Measurements from ENCODE around the gene ADGRG6.
"Not testable (repeated sequence)": the region's sequence is repeated elsewhere in the genome, so short reads cannot be mapped to it uniquely, and the experiment has no call there.

The ADGRG6 gene

DNA sequence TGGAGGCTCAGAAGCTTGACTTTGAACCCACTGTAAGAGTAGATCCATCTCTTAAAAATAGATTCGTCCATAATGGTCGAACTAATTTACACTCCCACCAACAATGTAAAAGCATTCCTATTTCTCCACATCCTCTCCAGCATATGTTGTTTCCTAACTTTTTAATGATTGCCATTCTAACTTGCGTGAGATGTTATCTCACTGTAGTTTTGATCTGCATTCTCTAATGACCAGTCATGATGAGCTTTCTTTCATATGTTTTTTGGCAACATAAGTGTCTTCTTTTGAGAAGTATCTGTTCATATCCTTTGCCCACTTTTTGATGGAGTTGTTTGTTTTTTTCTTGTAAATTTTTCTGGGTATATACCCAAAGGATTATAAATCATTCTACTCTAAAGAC is 44.4 kb downstream of the ADGRG6 start:
- not testable (repeated sequence) for DNase-seq (ENCODE audit: low read depth in 2 of 2)

DNA sequence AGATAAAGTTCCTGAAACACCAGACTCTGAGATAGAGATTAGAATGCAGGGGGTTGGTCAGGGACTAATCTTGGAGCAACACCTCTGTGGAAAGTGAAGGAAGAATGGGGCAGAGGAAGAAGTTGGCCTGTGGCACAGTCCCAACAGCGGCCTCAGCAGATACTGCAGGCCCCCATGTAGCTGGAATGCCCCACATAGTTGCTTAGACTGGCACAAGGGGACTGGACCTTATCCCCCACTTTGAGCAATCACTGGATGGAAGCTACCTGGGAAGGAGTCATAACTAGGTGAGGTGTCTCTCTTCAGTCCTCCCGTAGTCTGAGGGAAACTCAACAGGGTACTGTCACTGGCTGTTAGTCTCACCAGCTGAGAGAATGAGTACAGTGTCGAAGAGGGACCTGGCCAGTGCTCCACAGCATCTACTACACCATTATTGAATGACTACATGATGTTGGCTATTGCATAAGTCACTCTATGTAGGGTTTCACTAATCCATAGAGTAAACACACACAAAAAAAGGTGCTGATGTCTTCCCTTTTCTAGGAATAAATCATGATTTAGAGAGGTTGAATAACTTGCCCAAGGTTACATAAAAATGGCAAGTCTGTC is 47.5 kb downstream of the ADGRG6 start:
- no peak for DNase-seq (ENCODE audit: low read depth in 2 of 2)

DNA sequence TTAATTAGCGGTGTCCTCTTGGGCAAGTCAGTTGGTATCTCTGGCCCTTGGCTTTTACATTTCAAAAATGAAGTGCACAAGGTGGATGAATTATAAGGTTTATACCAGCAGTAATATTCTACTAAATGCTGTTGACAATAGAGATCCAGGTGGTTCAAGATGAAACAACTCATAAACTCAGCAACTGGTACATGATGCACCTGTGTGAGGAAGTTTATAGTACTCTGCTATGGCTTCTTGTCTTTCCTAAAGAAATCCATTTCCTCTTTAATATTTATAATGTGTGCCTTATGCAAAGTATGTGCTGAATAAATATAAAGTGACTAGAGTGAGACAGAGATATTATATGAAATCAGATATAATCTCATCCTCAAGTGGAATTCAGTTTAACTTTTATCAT is 48.5 kb downstream of the ADGRG6 start:
- no peak for DNase-seq (ENCODE audit: low read depth in 2 of 2)

DNA sequence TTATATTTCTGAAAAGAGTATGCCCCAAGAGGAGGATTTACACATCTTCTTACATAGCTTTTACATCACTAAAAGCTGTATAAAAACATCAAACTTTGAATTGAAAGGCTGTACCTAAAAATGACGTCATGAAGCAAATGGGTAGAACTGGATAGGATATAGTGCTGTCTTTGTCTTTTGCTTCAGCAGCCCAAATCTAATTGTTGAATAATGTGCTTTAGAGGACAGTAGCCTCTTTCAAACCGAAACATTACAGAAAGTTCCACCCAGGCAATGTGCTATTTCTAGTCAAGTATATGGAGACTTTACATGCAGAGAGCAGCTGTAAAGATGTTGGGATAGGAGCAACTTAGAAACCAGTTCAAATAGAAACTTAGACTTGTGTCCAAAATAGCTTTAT is 51.9 kb downstream of the ADGRG6 start:
- no peak for DNase-seq (ENCODE audit: low read depth in 2 of 2)

DNA sequence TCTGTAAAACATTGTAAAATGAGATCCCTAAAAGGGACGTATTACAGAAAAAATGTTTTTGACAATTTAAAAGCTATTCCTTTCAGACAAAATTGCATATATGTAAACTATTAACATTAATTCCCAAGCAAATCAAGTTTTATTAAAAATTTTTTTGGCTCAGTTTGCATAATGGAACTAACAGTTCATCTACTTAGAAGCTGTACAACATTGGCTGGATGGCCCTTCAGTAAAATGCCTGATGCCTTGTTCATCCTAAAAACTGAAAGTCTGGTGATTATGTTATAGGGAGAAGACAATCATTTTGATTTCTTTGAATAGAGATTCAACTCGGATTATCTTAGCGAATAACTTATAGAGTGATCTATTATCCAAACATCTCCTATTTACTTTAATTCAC is 52.8 kb downstream of the ADGRG6 start:
- DNase-seq (ENCODE audit: low read depth in 2 of 2): no peak

DNA sequence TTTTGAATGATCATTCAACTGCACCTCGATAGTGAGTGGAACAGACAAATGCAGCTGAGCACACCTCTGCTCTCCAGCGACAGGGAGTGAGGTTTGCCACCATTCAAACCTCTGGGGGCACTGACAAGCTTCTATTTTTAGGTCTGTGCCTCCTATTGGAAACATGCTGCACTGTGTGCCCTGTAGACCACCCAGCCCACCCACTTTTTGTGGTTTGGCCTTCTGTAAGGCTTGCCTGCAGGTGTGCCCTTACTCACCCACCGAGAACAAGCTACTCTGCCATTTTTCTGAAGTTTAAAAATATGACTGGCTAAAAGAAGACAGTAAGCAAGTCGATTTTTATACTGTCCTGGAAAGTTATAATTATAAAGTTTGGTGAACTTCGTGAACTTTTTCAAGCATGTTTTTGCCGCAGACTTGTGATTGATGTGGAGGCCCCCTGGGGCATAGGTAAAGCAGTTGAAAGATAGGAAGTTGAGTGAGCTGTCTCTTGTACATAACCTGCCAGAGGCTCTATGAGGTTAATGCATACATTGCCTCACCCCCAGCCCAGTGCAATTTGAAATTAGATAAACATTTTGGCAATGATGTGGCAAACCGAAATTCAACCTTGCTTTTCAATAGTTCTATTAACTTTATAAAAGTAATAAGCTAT is 53.8 kb downstream of the ADGRG6 start:
- no peak for DNase-seq (ENCODE audit: low read depth in 2 of 2)

DNA sequence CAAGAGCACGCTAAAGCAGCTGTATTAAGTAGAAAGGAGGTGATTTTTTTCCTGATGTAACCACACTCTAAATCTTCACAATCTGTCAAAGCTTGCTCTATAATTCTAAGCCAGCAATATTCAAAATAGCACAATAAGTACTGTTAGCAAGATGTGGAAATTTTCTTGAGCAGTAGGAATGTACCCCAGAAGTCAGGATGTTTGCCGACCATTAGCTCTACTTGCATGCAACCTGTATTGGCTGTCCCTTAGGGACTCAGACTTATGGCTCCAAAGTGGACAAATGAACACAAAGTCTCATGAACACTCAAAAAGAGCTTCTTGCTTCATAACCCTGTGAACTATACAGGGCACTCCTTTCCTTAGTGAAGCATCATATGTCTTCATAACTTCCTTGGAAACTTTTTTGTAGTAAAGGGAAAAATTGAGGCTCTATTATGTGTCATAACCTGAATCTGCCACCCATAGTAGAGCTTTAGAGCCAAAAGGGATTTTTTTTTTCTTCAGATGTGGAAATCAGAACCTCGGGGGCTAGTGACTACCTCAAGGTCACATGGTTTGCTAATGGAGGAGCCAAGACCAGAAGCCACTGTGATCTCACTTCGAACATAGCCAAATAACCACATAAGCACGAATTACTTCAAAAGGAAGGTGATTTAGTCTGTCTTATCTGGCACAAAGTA is 54.5 kb downstream of the ADGRG6 start:
- no peak for DNase-seq (ENCODE audit: low read depth in 2 of 2)

DNA sequence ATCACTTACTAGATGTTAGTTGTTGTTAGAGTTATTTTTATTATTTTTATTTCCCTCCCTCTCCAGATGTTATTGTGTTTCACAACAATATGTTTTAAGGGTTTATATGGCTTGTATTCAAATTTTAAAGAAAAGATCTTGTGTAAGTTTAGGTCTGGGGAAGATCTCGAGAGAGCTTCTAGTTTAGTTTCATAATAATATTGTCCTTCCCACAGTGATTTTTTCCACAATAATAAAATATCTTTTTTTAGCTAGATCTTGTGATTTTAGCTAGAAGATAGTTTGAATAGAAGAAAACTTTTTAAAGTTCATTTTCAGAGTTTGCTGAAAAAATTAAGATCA is 55.0 kb downstream of the ADGRG6 start:
- DNase-seq (ENCODE audit: low read depth in 2 of 2): no peak

DNA sequence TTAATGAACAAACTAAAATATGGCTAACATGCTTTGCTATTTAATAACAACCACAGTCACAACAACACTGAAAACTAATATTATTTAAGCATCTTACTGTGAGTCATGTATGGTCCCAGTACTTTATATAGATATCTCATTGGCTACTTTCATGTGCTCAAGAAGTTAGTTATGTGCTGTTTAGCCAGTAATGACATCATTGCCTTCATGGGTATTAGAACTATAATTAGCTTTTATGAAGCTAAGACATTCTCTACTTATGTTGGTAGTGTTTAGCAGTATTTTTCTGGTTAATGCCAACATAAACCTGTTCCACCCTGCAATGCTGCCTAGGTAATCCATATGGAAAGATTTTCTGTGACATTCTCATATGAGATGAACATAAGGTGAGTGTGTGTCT is 56.1 kb downstream of the ADGRG6 start:
- no peak for DNase-seq (ENCODE audit: low read depth in 2 of 2)

DNA sequence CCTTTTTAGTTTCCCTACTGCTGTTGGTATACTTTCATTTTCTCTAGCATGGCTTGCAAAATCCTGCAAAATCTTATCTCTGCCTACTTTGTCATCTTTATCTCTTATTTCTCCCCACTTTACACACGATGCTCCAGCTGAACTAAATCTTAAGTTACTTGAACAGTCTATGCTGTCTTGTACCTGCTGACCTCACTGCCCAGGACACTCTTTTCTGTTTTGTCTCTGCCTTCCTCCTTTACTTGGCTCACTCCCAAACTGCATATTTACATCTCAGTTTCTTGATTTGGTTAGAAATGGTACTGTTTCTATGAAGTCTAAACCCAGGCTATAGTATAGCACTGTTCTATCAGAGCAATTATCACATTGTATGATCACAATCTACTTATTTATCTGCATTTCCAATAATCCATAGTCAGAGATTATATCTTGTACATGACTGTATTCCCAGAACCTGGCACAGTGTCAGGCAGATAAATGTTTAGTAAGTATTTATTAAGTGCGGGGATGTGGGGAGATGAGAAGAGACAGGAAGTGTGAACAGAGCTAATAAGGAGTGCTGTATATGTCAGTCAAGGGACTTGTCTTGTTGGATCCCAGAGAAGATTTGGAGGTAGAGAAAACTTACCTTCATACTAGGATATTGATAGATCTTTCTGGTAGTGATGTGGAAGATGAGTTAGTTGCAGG is 57.6 kb downstream of the ADGRG6 start:
- no peak for DNase-seq (ENCODE audit: low read depth in 2 of 2)

DNA sequence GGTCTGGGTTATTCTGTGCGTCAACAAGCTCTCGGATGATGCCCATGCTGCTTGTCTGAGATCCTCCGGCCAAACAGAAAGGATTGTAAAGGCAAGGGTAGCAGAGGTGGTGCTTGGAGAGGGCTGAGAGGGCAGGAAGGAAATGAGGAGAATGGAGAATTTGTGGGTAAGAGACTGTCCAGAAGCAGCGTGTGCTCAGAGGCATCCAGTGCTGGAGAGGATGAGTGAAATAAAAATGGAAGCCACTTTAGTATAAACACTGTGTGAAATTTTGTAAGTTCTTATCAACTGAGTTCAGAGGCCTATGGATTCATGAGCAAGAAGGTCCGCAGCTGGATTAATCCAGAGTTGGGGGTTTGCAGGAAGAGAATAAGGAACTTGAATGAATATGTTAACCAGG is 59.5 kb downstream of the ADGRG6 start:
- DNase-seq (ENCODE audit: low read depth in 2 of 2): no peak

DNA sequence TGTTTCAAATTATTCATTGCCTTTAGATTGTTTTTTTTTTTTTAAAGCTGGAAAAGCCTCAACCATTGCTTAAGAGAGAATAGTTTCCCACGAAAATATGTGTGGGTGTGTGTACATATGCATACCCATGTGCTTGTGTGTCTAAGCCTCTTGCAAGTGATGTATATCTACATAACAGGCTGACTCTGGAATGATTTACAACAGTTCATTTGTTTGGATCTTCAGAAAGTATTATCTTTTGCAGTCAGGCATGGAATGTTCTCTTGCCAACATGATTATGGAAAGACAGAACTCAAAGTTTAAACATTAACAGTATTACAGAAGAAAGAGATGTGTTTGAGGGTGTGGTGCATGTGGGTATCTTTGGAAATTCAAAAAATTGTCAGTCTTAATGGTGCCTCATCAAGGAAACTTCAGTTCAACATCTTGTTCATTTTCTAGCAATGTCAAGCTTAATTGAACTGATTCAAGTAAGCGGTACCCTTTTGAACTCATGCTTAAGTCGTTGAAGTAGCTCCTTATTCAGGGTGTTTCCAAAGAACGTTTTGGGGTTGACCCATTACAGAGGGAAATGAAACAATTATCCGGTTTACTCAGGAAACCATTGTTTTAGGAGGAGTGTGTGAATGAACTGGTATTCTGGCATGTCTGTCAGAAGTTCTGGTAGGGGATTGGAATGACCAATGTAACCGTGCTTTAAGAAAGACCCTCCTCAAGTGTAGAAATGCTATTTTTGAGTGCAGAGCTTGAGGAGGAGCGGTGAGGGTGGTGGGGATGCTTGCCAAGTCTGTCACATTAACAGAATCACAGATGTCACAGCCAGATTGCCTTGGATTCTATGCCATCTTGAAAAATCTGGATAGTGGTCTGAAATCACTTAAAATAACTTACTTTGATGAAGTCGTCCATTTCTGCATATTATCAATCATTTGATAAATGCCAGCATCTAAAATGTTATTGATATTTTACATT is 60.3 kb downstream of the ADGRG6 start:
- DNase-seq (ENCODE audit: low read depth in 2 of 2): no peak

DNA sequence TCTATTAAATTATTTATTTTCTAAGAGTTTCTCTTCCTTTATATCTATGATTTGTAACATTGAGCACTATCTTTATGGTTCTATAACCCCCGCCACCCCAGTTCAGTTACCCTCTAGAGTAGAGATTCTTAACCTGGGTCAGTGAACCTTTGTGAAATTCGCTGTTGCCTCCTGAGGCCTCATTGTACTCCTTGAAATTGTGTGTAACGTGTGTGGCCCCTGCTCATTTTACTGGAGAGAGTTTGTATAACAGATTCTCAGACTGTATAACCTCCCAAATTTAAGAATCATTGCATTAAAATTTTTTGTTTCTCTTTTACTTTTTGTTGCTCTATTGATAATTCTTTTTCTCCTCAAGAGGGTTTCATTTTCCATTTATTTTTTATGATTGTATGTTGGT is 65.3 kb downstream of the ADGRG6 start:
- DNase-seq (ENCODE audit: low read depth in 2 of 2): no peak

DNA sequence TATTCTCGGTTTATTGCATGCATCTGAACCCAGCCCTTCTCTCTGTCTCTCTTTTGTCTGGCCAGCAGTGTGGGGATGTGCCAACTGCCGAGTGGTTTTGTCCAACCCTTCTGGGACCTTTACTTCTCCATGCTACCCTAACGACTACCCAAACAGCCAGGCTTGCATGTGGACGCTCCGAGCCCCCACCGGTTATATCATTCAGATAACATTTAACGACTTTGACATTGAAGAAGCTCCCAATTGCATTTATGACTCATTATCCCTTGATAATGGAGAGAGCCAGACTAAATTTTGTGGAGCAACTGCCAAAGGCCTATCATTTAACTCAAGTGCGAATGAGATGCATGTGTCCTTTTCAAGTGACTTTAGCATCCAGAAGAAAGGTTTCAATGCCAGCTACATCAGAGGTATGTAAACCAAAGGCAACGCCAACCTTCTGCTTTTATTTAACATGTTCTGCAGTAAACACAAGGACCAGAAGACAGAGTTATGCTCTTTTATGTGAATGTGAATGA is 65.8 kb downstream of the ADGRG6 start:
- DNase-seq (ENCODE audit: low read depth in 2 of 2): no peak

DNA sequence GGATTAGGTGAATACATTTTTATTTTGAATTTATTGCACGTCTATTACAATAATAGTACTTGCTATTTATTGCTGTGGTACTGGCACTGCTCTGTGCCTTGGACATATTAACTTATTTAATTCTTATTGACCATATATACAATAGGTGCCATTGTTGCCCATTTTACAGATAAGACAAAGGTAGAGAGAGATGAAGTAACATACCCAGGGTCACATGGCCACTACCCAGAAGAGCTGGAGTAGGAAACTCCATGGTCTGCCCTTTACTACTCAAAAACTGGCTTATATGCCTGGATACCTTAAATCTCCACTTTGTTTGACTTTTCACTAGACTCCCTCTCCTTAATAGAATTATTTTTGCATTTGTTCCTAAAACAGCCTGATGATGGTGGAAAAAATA is 67.5 kb downstream of the ADGRG6 start:
- no peak for DNase-seq (ENCODE audit: low read depth in 2 of 2)

DNA sequence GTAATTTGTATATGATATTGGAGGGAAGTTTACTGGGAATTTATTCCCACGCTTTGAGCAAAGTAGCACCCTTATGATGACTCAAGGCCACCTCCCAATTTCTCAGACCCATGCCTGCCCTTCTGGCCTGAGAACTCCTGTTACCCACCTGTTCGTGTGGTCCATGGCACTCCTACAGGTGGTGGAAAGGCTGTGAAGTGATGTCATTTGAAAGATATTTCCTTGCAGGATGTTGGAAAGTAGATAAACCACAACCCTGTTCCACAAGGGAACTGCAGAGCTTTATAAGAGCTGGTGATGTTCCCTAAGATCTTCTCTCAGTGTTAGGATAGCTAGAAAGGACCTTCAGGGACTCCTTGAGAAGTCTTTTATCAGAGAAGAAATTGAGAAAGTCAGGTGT is 70.5 kb downstream of the ADGRG6 start:
- DNase-seq (ENCODE audit: low read depth in 2 of 2): no peak

DNA sequence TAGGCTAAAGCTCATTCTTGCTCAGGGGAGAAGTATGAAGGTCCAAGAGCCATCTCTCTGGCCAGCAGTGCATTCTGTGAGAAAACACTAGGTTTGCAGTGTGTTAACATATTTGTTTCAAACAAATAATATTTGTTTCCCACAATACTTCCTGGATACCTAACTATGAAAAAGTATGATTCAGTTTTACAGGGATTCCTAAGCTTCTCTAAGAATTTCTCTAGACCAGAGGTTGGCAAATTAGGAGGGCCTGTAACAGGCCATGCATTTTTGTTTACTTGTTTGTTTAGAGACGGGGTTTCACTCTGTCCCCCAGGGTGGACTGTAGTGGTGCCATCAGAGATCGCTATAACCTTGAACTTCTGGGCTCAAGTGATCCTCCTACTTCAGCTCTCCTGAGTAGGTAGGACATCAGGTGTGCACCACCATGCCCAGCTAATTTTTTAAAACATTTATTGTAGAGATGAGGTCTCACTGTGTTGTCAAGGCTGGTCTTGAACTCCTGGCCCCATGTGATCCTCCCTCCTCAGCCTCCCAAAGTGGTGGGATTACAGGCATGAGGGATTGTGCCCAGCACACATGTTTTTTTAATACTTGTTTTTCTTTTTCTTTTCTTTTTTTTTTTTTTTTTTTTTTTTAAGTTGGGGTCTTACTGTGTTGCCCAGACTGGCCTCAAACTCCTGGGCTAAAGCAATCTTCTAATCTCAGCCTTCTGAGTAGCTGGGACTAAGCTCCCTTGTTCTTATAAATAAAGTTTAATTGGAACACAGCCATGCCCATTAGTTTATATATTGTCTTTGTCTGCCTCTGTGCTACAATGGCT is 71.7 kb downstream of the ADGRG6 start:
- no peak for DNase-seq (ENCODE audit: low read depth in 2 of 2)

DNA sequence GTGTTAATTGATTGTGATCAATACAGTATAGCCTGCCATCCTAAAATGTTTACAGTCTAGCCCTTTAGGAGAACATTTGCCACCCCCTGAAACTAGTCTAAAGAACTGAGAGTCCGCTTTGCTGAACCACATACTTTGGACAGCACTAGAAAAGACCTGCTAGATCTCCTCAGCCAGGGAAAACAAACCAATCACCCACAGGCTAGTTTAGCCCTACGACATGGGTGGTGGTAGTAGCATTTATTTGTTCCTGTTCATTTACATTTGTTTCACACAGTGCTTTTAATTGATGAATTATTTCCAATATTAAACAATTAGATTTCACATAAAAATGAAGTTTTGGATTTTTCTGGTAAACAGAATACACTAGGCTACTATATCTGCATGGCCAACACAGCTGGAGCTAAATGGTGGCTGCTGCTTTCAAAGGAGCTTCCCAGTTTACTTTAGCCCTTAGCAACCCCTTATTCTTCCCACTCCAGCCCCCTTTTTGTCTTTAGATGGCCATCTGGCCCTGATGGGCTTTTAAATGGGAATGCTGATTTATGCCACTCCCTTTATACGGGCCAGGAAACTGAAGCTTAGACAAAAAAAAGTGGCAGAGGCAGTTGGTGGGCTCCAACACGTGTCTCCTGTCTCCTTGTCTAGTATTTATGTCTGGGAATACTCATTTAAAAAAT is 72.4 kb downstream of the ADGRG6 start:
- DNase-seq (ENCODE audit: low read depth in 2 of 2): no peak

DNA sequence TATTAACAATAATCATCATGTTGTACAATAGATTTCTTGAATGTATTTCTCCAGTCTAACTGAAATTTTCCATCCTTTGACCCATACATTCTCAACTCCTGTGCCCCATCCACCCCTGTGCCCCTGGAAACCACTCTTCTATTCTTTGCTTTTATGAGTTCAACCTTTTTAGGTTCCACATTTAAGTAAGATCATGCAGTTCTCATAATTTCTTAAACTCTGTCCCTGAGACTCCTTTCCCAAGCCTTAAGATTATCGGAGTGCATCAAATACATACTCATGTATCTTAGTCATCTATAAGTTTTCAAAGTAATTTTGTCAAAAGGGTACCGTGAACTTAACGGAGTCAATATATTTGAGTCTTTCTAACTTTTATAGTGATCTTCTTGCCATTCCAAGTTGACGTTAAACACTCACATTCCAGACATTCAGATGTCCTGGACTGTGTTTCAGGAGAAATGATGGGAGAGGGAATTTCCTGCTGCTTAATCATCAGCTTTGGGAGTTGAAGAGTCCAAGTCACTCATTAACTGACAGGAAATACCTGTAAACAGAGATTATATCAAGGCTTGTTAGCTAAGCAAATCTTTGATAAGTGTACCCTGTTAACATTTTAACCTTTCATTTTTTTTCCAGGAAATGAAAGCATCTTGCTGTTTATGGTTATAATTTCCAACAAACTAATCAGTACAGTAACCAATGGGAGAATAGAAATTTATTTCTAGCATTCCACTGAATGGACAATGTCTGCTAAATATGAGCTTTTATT is 73.3 kb downstream of the ADGRG6 start:
- no peak for DNase-seq (ENCODE audit: low read depth in 2 of 2)
